Lower leg skin (tissue), 4 donors: ENCODE measurements around the gene CYP26B1. TPM values are rescaled to one million over a fixed set of nuclear protein-coding genes. Genes with fewer than 3 reads are reported as not detected.

Source experiments
- DNase-seq, 2 donors: peaks; one replicate each; pipeline ENCODE4 v3.0.0-alpha.2; 2019; ENCODE audit warnings: low spot score in 2 of 2
- H3K4me3 ChIP-seq: fragments of 200-600 bp; sonication (generic); 2 replicates; pipeline ENCODE4 v1.5.1; 2017; ENCODE audit warnings: mild to moderate bottlenecking, low read depth; ENCODE audit not compliant: poor library complexity, severe bottlenecking
- CTCF ChIP-seq, 3 donors: fragments of 450-650 bp; IDR thresholded peaks; one replicate each; pipeline ENCODE4 v1.5.1; 2016; ENCODE audit warnings: antibody characterized with exemption in 3 of 3, mild to moderate bottlenecking in 3 of 3, moderate library complexity in 2 of 3
- POLR2A ChIP-seq, 2 donors: fragments of 450-650 bp; IDR thresholded peaks; one replicate each; pipeline ENCODE4 v1.6.1; 2016 to 2017; ENCODE audit warnings: antibody characterized with exemption in 2 of 2, mild to moderate bottlenecking in 1 of 2, moderate library complexity in 1 of 2
- WGBS, 2 donors: methylation state at CpG; one replicate each; pipeline ENCODE4 v1.1.5; 2018; 5-methylcytosine and 5-hydroxymethylcytosine counted together
- intact Hi-C: fragments of 100-400 bp; cut with DNase I; formaldehyde crosslinking; loops from one replicate; pipeline ENCODE4 v1.15.0; 2023; ENCODE audit warnings: low total_unique reads
- total RNA-seq, 4 donors: library from RNA; depleted of rRNA; stranded (reverse); fragments of >200 nt; gene quantifications; one replicate each; pipeline ENCODE4 v1.1.0, GENCODE V29; 2016

Gene CYP26B1
- total RNA-seq, 4 donors from 2014 or later, result 51.6 to 93.0 (median 73.6) TPM

- intact Hi-C loops, result no loop called here
- no peak for TF ChIP-seq POLR2A (IDR thresholded peaks at IDR 0.05)
- TF ChIP-seq CTCF (IDR thresholded peaks at IDR 0.05), result no peak
- no peak overlapping the region for H3K4me3 ChIP-seq
- 90 to 96% methylated on average over 6 of the region's 6 CpGs for WGBS, 2 donors
- DNase-seq, result peak in 1 of 2 donors; percentile 62
Observed at GRCh38 chr2:72118951-72119350, 28.7 kb downstream of the CYP26B1 start.

GRCh38 chr2:72118386-72118785 is 29.3 kb downstream of the CYP26B1 start:
- 95 to 97% methylated on average over 6 of the region's 6 CpGs for WGBS, 2 donors
- H3K4me3 ChIP-seq, result no peak overlapping the region
- intact Hi-C loops, result no loop called here
- DNase-seq, result peak in 1 of 2 donors; percentile 2
- no peak for TF ChIP-seq CTCF (IDR thresholded peaks at IDR 0.05)
- no peak for TF ChIP-seq POLR2A (IDR thresholded peaks at IDR 0.05)

GRCh38 chr2:72117718-72118117 is 29.9 kb downstream of the CYP26B1 start:
- DNase-seq, result peak; percentile 6 to 60
- no peak overlapping the region for H3K4me3 ChIP-seq
- intact Hi-C loops, result no loop called here
- TF ChIP-seq POLR2A (IDR thresholded peaks at IDR 0.05) (no peak), CTCF (IDR thresholded peaks at IDR 0.05) (no peak)
- WGBS, 2 donors, result 93 to 95% methylated on average over 10 of the region's 10 CpGs

- TF ChIP-seq POLR2A (IDR thresholded peaks at IDR 0.05) (no peak), CTCF (IDR thresholded peaks at IDR 0.05) (no peak)
- peak in 1 of 2 donors; percentile 59 for DNase-seq
- intact Hi-C loops, result no loop called here
- no peak overlapping the region for H3K4me3 ChIP-seq
- WGBS, 2 donors, result 57 to 58% methylated on average over 6 of the region's 6 CpGs
Observed at GRCh38 chr2:72117029-72117428, 30.6 kb downstream of the CYP26B1 start.

GRCh38 chr2:72116081-72116533 is 31.6 kb downstream of the CYP26B1 start:
- intact Hi-C loops, result no loop called here
- DNase-seq, result no peak
- no peak overlapping the region for H3K4me3 ChIP-seq
- TF ChIP-seq CTCF (IDR thresholded peaks at IDR 0.05) (no peak), POLR2A (IDR thresholded peaks at IDR 0.05) (no peak)
- WGBS, 2 donors, result 28 to 37% methylated on average over 4 of the region's 4 CpGs
